DND-41 (cell line): ENCODE measurements around the gene TMEM254.
"Not testable (repeated sequence)": the region's sequence is repeated elsewhere in the genome, so short reads cannot be mapped to it uniquely, and the experiment has no call there.

Source experiments
- ATAC-seq: fragments of 200-7000 bp; cut with Tn5 transposase; 3 replicates; pipeline ENCODE4 v1.9.1; 2021; ENCODE audit warnings: low read depth; ENCODE audit not compliant: insufficient read depth
- DNase-seq: peaks from one replicate; pipeline ENCODE4 v3.0.0-alpha.2; 2020
- H2AFZ ChIP-seq: 2 replicates; pipeline ENCODE4 v1.6.0; 2012; ENCODE audit warnings: low read depth, low read length
- H3K27ac ChIP-seq: 2 replicates; pipeline ENCODE4 v1.5.1; 2012; ENCODE audit warnings: low read length, inconsistent platforms
- H3K27me3 ChIP-seq: fragments of 200-600 bp; sonication (generic); 2 replicates; pipeline ENCODE4 v1.6.0; 2012; ENCODE audit warnings: low read length, mild to moderate bottlenecking, inconsistent platforms; ENCODE audit not compliant: insufficient read depth, poor library complexity
- H3K36me3 ChIP-seq: 2 replicates; pipeline ENCODE4 v1.5.1; 2012; ENCODE audit warnings: low read length, inconsistent platforms; ENCODE audit not compliant: insufficient read depth
- H3K4me1 ChIP-seq: 2 replicates; pipeline ENCODE4 v1.5.1; 2012; ENCODE audit warnings: mild to moderate bottlenecking, low read length; ENCODE audit not compliant: insufficient read depth
- H3K4me2 ChIP-seq: 2 replicates; pipeline ENCODE4 v1.6.0; 2012; ENCODE audit warnings: mild to moderate bottlenecking, moderate library complexity, low read length, inconsistent platforms; ENCODE audit not compliant: insufficient read depth
- H3K4me3 ChIP-seq, 2 experiments: fragments of 200-600 bp in 1 of 2; shearing (Covaris generic) in 1 of 2; 2 replicates each; pipeline ENCODE4 v1.5.1; 2012 to 2016; ENCODE audit warnings: inconsistent platforms in 2 of 2, low read length in 2 of 2, mild to moderate bottlenecking in 2 of 2, low read depth in 1 of 2, moderate library complexity in 1 of 2
- H3K79me2 ChIP-seq: 2 replicates; pipeline ENCODE4 v1.6.0; 2012; ENCODE audit warnings: low read length, inconsistent platforms; ENCODE audit not compliant: insufficient read depth
- H3K9ac ChIP-seq: 2 replicates; pipeline ENCODE4 v1.6.0; 2012; ENCODE audit warnings: low read depth, mild to moderate bottlenecking, inconsistent platforms, low read length, moderate library complexity
- H3K9me3 ChIP-seq: 2 replicates; pipeline ENCODE4 v1.5.1; 2012; ENCODE audit warnings: low read length, moderate library complexity, mild to moderate bottlenecking, inconsistent platforms; ENCODE audit not compliant: insufficient read depth, severe bottlenecking
- H4K20me1 ChIP-seq: 2 replicates; pipeline ENCODE4 v1.6.0; 2012; ENCODE audit warnings: low read length; ENCODE audit not compliant: insufficient read depth
- CTCF ChIP-seq: IDR thresholded peaks from 2 replicates; pipeline ENCODE4 v1.5.1; 2012; ENCODE audit warnings: borderline replicate concordance, low read length, moderate library complexity, mild to moderate bottlenecking; ENCODE audit not compliant: poor library complexity, severe bottlenecking; ENCODE audit errors: extremely low read depth
- EZH2 ChIP-seq: IDR thresholded peaks from 3 replicates; pipeline ENCODE4 v1.6.1; 2012; ENCODE audit warnings: borderline replicate concordance, low read depth, mild to moderate bottlenecking, moderate library complexity, low read length, inconsistent platforms; ENCODE audit not compliant: severe bottlenecking

Gene TMEM254

GRCh38 chr10:80081801-80082750, 3.6 kb downstream of the TMEM254 start:
- no peaks in the 10 kb centered on the region; the same call in 1 of the 2 replicates for H3K36me3 ChIP-seq
- no peak overlapping the region for H2AFZ ChIP-seq
- no peaks in the 10 kb centered on the region for H3K27me3 ChIP-seq
- DNase-seq (no peak), ATAC-seq (no peak)
- no peaks in the 10 kb centered on the region; the same call in 1 of the 2 replicates for H3K79me2 ChIP-seq
- no peak overlapping the region for H3K9ac ChIP-seq
- H3K4me2 ChIP-seq = no peak overlapping the region
- H3K27ac ChIP-seq = no peak overlapping the region
- no peaks in the 10 kb centered on the region for H3K9me3 ChIP-seq
- H3K4me3 ChIP-seq = no peak overlapping the region
- TF ChIP-seq CTCF (no peak), EZH2 (no peak)
- H4K20me1 ChIP-seq = no peaks in the 10 kb centered on the region
- H3K4me1 ChIP-seq = peaks cover 20% of the 10 kb centered on the region

GRCh38 chr10:80090121-80090520, 11.7 kb downstream of the TMEM254 start:
- Histone ChIP-seq H3K27ac (no peak overlapping the region), H2AFZ (no peak overlapping the region), H3K79me2 (no peaks in the 10 kb centered on the region), H3K9ac (no peak overlapping the region), H3K4me2 (no peak overlapping the region), H3K27me3 (no peaks in the 10 kb centered on the region), H3K9me3 (no peaks in the 10 kb centered on the region), H3K4me3 (no peak overlapping the region), H4K20me1 (no peaks in the 10 kb centered on the region), H3K36me3 (no peaks in the 10 kb centered on the region), H3K4me1 (no peaks in the 10 kb centered on the region)
- TF ChIP-seq EZH2 (no peak), CTCF (no peak)
- ATAC-seq = no peak
- DNase-seq = no peak

GRCh38 chr10:80094231-80094630, 15.8 kb downstream of the TMEM254 start:
- Histone ChIP-seq H4K20me1 (no peaks in the 10 kb centered on the region), H3K4me2 (no peak overlapping the region), H3K27me3 (no peaks in the 10 kb centered on the region), H2AFZ (no peak overlapping the region), H3K4me1 (no peaks in the 10 kb centered on the region), H3K9me3 (no peaks in the 10 kb centered on the region), H3K27ac (no peak overlapping the region), H3K4me3 (no peak overlapping the region), H3K79me2 (no peaks in the 10 kb centered on the region), H3K9ac (no peak overlapping the region), H3K36me3 (no peaks in the 10 kb centered on the region)
- ATAC-seq (no peak), DNase-seq (no peak)
- TF ChIP-seq CTCF (no peak), EZH2 (no peak)

- H3K79me2 ChIP-seq, H3K4me1 ChIP-seq, H3K27me3 ChIP-seq, H3K9ac ChIP-seq, DNase-seq, H3K4me2 ChIP-seq, H4K20me1 ChIP-seq, H2AFZ ChIP-seq, H3K36me3 ChIP-seq, H3K27ac ChIP-seq, ATAC-seq, H3K9me3 ChIP-seq, H3K4me3 ChIP-seq: not testable (repeated sequence)
Measured at GRCh38 chr10:80098272-80098671, 19.8 kb downstream of the TMEM254 start.

- not testable (repeated sequence) for H3K4me2 ChIP-seq, H3K79me2 ChIP-seq, DNase-seq, H3K36me3 ChIP-seq, ATAC-seq, H2AFZ ChIP-seq, H3K9me3 ChIP-seq, H3K9ac ChIP-seq, H4K20me1 ChIP-seq, H3K27me3 ChIP-seq, H3K27ac ChIP-seq, H3K4me3 ChIP-seq, H3K4me1 ChIP-seq
Measured at GRCh38 chr10:80099295-80099694, 20.8 kb downstream of the TMEM254 start.
